Measurements from ENCODE around the gene COG1.

The COG1 gene

DNA sequence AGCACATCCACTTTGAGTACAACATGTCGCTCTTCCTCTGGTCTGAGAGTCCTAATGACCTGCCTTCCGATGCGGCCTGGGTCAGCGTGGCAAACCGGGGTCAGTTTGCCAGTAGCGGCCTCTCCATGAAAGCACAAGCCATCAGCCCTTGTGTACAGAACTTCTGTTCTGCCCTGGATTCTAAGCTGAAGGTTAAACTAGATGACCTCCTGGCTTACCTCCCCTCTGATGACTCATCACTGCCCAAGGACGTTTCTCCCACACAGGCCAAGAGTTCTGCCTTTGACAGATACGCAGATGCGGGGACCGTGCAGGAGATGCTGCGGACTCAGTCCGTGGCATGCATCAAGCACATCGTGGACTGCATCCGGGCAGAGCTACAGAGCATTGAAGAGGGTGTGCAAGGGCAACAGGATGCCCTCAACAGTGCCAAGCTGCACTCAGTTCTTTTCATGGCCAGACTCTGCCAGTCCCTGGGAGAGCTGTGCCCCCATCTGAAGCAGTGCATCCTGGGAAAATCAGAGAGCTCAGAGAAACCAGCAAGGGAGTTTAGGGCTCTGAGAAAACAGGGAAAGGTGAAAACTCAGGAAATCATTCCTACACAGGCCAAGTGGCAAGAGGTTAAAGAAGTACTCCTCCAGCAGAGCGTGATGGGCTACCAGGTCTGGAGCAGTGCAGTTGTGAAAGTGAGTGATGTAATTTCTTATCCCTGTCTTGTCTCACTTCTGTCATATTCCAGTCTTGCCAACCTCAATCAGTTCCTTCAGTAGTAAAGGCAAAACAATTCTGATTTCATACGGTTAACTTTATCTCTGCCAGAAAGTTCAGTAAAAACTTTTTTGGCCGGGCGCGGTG lies 8.6 kb downstream of the COG1 start:
- DNase-seq = no peak

DNA sequence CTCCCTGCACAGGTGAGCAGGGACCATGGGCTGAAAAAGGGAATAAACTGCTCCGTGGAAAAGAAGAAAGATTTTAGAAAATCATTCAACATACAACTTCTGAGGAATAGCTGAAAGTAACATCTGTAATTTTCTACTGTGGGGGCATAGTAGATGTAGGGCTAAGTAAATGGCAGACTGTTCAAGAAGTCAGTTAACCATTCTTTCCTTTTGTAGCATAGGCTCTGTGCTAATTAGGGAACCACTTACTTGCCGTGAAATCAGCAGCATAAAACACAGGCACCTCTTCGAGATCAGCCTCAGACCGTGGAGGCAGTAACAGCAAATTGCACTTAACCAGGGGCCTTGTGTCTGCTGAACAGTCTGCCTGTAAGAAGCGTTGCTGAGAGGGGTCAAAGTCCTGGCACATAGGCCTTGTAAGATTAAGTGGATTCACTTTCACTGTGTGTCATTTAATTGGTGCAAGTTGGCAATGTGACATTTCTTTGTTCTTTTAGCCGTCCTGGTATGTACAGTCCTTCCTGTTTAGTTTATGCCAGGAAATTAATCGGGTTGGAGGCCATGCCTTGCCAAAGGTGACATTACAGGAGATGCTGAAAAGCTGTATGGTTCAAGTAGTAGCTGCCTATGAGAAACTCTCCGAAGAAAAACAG lies 10.4 kb downstream of the COG1 start:
- peak; percentile 10 for DNase-seq

DNA sequence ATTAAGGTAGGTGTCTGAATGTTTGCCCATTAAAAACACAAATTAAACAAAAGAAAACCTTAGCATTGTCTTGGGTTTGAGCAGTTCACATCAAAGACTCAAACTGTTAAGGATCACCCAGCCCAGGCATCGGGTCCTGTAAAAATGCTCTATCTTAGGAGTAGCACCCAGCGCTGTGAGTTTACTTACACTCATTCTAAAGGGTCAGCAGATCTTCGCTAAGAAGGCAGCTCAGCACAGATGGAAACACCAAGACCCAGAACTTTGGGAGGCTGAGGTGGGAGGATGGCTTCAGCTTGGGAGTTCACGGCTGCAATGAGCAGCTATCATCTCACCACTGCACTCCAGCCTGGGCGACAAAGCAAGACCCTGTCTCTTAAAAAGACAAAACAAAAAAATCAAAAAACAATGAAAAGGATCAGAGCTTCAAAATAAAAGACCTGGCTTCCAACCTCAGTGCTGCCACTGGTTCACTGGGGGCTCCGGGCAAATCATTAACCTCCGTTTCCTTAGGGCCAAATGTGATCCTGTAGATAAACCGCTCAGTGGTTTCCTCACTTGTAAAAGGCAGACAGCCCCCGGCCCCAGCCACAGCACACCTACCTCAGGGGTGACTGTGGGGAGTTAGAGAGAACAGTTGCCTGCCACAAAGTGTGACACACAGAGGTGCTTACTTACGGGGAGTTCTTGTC lies 11.1 kb downstream of the COG1 start:
- DNase-seq = no peak

DNA sequence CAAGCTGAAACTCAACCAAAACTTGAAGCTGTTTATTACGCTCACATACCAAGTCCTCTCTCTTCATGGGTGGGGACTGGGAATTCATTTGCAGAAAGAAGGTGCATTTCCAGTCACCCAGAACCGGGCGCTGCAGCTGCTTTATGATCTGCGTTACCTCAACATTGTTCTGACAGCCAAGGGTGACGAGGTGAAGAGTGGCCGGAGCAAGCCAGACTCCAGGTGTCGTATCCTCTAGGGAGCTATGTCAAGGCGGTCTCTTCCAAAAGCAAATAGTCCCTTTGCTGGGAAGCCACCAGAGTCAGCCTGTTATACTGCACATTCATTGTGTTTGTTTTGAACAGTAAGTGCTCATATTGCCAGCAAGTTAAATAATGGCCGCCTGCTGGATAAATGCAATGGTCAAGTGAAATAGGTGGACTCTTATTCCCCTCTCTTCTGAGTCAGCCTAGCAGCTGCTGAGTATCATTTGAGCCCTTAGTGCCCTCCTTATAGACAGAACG lies 12.7 kb downstream of the COG1 start:
- no peak for DNase-seq

DNA sequence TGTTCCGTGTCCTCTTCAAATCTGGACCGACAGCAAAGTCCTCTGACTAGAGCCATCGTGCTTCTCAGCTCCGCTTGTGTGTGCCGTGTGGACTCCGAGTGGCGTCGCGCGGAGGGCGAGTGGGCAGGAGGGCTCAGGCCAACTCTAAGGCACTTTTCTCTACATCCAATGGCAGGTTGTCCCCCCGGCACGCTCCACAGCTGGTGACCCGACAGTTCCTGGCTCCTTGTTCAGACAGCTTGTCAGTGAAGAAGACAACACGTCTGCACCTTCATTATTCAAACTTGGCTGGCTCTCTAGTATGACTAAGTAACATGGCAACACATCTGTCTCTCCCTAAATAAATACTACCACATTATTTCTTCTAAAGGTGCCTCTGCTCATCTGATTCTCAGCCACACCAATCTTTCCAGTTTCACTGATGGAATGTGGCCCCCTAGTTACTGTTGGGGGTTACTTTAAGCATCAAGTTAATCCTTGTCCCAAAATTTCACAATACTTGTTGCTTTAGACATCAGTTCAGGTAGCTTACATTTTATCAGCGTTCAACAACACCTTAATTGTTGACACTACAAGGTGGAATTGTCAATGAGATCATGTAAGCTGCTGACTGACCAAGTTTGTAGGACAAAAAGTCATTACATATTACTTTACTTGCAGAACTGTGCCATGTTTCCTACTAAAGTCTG lies 15.4 kb downstream of the COG1 start:
- no peak for DNase-seq

DNA sequence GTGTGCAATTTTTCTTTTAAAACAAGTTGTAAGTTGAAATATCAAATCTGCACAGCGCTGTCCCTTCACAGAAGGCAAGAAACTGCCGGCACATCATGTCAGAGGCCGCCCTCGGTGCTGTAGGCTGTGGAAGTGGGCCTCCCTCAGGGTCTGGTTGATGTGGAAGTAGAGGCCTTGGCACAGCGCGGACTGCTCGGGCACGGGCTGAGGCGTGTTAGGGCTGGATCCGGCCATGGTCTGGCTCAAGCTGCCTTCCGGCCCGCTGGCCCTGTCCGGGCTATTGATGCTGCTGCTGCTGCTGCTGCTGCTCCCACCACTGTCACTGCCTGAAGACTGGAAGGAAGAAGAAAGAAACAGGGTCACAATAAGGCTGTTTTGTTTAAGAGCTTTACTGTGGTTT lies 16.6 kb downstream of the COG1 start:
- no peak for DNase-seq

DNA sequence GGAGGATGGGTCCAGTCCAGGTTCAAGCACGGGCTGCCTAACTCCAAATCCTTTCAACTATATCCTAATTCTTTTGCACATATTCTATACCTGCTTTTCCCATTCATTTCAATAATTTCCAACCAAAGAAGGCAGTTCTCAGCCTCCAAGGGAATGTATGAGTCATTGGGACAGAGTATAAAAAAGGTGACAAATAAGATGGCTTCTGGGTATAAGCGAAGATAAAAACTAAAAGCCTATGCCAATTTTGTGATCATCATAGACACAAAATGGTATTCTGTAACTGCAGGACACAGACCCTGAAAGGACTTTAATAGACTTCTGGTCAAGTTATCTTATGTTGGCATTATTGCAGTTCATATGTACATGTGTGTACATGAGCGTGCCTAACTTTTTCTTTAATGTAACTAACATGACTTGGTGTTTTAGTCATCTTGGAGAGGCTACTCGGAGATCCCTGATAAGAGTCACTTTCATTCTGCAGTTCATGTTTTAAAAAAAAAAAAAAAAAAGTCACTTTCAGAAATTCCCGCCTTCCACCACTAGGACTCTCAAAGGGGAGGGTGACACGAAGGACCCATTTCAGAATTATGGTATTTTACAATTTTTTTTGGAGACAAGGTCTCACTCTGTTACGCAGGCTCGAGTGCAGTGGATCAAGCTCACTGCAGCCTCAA lies 17.3 kb downstream of the COG1 start:
- DNase-seq = no peak

DNA sequence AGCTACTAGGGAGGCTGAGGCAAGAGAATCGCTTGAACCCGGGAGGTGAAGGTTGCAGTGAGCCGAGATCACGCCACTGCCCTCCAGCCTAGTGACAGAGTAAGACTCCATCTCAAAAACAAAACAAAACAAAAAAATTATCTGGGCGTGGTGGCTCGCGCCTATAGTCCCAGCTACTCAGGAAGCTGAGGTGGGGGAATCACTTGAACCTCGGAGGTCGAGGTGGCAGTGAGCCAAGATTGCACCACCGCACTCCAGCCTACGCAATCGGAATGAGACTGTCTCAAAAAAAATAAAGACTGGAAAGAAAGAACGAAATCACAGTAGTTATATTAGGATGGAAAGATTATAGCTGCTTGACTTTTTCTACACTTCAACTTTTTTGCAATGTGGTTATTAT lies 18.9 kb downstream of the COG1 start:
- peak; percentile 43 for DNase-seq

DNA sequence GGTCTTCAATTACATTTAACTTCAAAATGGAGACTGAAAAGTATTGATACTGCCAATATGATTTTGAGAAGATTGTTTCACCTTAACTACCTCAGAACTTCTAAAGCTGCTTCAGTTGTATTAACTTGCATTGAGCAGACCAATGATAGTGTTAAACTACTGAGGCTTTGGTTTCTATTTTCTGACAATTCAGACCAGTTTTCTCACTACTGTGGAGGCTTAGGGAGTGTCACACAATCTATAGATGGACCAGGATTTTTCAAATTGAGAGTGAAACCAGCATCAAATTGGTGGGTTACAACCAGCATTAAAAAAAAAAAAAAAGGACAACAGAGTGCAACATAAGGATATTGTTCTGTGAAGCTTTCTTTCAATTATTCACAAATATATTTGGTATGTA lies 21.2 kb downstream of the COG1 start:
- DNase-seq = no peak

DNA sequence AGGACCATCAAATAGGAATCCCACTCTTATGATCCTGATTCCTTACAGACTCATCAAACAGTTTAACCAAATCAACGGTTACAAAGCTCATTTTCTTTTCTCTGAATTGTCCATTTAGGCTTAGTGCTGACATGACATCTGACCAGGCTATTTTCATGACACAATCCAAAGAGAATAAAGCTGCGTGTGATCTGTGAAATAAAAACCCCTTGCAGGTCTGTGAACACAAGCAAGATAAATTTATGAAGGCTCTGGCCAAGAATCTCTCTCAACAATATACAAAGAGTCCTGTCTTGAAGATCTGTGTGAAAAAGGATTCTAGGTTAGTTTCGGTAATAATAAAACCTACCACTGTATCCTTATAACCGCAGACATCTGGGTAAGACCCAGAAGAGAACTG lies 22.0 kb downstream of the COG1 start:
- DNase-seq = no peak

DNA sequence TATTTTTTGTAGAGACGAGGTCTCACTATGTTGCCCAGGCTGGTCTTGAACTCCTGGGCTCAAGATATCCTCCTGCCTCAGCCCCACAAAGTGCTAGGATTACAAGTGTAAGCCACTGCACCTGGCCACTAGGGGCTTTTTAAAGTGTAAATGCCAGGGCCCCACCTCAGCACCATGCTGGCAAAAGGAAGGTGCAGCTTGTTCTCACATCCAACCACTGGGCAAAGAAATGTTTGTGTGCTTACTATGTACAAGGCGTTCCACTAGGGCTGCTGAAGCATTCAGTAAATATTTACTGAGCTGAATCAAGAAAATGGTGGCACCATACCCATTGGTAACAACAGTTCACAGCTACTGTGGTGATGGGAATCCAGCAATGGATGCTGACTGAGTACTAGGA lies 22.6 kb downstream of the COG1 start:
- no peak for DNase-seq

DNA sequence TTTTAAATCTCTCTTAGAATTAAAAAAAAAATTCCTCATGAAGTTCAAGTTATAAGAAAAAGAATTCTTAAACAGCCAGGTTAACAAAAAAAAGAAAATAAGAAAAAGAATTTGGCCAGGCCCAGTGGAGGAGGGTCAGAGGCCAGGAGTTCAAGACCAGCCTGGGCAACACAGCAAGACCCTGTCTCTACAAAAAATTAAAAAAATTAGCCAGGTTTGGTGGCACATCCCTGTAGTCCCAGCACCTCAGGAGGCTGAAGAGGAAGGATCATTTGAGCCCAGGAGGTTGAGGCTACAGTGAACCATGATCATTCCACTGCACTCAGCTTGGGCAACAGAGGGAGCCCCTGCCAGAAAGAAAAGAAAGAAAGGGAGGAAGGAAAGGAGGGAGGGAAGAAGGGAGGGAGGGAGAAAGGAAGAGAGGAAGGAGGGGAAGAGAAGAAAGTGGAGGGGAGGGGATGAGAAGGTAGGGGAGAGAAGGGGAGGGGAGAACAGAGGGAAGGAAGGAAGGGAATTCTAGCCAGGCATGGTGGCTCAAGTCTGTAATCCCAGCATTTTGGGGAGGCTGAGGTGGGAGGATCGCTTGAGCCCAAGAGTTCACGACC lies 30.9 kb downstream of the COG1 start:
- no peak for DNase-seq

DNA sequence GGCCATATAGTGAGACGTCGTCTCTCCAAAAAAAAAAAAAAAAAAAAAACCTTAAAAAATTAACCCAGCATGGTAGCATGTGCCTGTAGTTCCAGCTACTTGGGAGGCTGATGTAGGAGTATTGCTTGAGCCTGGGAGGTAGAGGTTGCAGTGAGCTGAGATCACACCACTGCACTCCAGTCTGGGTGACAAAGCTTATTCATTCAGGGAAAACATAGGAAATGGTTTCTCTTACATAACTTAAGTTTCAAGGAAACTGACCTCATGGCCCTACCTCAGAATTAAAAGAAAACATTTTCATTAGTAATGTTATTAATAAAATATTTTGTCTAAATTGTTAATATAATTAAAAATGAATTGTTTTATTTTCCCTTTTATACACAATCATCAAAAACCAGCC lies 31.4 kb downstream of the COG1 start:
- DNase-seq = peak; percentile 41

DNA sequence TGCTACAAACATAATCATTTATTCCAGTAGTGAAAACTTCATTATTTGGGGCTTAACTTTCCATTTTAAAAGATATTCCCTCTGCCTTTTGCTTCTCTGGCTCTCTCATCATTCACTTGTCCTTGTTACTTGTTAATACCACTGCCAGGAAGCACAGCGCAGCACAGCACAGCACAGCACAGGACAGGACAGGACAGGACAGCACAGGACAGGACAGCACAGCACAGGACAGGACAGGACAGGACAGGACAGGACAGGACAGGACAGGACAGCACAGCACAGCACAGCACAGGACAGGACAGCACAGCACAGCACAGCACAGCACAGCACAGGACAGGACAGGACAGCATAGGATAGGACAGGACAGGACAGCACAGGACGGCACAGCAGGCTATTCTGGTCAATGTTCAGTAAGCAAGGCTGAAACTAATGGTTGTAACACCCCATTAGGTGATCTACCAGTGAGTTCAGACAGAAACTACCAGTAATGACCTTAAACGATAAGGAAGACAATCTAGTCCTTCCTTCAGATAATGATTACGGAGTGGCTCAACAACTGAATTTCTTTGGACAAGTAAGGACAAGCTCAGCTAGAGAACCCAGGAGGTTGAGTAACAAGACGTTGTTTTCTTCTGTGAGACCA lies 31.9 kb downstream of the COG1 start:
- no peak for DNase-seq

DNA sequence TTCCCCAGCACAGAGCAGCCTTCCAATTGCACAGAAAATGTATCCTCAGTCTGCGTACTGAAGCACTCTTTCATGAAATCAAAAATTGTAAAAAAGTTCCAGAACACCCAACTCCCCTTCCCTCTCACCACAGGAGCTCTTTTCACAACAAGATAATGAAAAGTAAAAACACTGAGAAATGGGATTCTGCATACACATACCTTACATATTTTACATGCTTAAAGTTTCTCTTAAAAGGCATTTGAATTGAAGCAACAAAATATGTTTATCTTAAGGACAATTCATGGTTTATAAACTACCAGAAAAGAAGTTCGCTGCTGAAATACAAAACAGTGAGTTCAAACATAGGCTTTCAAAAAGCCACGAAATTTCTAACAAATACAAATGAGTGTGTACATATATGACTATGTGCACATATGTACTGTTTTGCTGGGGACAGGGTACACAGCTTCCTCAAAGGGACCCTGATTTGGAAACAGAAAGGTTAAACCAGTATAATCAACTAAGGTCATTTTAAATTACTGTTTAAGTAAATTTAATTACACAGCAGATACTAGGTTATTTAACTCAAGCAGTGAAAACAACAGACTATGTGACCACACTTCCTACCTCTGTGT lies 33.8 kb downstream of the COG1 start:
- DNase-seq = peak; percentile 47

DNA sequence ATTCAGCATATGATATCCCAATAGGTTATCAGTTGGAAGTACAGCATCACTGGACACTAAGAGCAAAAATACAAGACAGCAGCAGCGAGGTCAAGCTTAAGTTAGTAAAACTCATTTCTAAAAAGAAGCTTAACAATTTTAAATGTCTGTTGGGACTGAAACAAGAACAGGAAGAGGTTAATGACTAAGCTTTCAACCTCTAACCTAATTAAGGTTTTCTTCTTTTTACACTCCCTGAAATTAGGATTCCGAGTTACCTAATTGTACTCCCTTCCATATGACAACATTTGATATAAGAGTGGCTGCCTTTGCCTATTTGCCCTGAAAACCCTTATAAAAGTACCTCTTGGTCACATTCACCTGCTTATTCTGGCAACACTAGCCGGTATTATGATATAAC lies 34.5 kb downstream of the COG1 start:
- peak; percentile 60 for DNase-seq

DNA sequence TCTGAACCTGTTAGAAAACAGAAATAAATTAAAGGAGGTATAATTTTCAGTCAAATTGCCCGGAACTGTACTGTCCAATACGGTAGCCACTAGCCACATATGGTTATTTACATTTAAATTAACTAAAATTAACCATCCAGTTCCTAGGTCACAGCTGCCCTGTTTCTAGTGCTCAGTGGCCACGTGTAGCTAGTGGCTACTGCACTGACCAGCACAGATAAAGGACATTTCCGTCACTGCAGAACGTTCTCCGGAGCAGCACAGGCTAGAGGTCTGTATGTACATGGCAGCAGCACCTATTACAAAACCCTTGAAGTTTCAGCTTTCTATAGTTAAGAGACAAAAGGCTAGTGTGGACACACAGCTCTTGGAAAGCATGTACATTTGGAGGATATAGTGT lies 35.1 kb downstream of the COG1 start:
- no peak for DNase-seq

DNA sequence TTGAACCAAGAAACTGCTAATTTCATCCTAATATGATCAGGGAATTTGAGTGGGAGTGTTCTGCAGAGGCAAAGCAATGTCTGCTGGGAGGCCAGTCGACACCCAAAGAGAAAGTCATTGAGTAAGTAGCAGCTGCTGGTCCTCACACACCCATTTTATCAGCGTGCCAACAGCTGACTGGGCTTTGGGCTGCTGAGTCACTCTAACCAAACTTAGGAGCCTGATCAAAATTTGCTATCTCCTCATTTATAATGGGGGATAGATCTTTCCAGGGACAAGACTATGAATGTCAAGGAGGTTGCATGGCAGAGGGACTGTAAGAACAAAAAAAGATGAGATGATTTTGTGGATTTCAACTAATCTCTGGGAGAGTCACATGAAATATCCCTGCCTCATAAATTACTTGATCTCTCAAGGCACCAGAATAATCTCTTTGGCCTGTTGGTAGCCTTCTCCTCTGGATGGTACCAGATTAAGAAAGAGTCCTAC lies 35.9 kb downstream of the COG1 start:
- DNase-seq = peak; percentile 75

DNA sequence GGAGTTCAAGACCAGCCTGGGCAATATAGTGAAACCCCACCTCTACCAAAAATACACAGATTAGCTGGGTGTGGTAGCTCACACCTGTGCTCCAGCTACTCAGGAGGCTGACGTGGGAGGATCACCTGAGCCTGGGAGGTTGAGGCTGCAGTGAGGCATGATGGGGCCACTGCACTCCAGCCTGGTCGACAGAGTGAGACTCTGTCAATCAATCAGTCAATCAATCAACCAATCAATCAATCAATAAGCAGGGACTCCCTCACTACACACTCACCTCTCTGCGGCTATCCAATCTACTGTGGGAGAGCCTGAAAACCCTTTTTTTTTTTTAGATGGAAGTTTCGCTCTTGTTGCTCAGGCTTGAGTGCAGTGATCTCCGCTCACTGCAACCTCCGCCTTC lies 37.2 kb downstream of the COG1 start:
- no peak for DNase-seq

DNA sequence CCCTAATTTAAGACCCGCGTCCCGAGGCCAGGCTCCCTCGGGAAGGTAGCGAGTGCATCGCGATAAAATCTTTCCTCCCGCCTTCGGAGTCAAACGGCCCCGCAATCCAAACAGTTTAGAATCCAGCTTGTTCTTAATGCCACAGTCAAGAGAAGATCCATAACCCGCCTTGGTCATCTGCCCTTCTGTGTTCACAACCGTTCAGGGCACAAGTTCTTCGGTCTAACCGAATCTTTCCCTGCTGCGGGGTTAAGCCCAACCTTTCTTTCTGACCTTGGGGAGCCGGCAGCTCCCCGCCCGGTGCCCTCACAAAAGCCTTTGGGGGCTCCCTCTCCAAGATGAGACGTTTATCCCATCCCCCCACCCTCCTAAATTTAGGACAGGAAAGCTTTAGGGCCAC lies 38.5 kb downstream of the COG1 start:
- no peak for DNase-seq
